GM06990 (cell line): Measurements from ENCODE around the gene L1TD1.
"Not testable (repeated sequence)": the region's sequence is repeated elsewhere in the genome, so short reads cannot be mapped to it uniquely, and the experiment has no call there.

Experiments used
- DNase-seq: peaks from one replicate; pipeline ENCODE4 v3.0.0-alpha.2; 2011; ENCODE audit not compliant: insufficient read length; ENCODE audit errors: extremely low read depth
- H3K27me3 ChIP-seq: replicated peaks from 2 replicates; pipeline ENCODE4 v1.6.0; 2011; ENCODE audit warnings: low read length; ENCODE audit not compliant: control insufficient read depth, insufficient read depth
- H3K36me3 ChIP-seq: 2 replicates; pipeline ENCODE4 v1.5.1; 2011; ENCODE audit warnings: low read length; ENCODE audit not compliant: control insufficient read depth, insufficient read depth
- H3K4me3 ChIP-seq: replicated peaks from 2 replicates; pipeline ENCODE4 v1.5.1; 2011; ENCODE audit warnings: low read depth, mild to moderate bottlenecking, control low read depth, low read length
- TF ChIP-seq, protein P1 (sequence below): IDR thresholded peaks from 2 replicates; pipeline ENCODE4 v1.5.1; 2011; ENCODE audit warnings: low read length, control low read depth, mild to moderate bottlenecking, inconsistent platforms; ENCODE audit not compliant: insufficient read depth, poor library complexity, severe bottlenecking

L1TD1 gene

GRCh38 chr1:62210960-62211359 lies 16.3 kb downstream of the L1TD1 start:
- TF ChIP-seq, protein P1, sequence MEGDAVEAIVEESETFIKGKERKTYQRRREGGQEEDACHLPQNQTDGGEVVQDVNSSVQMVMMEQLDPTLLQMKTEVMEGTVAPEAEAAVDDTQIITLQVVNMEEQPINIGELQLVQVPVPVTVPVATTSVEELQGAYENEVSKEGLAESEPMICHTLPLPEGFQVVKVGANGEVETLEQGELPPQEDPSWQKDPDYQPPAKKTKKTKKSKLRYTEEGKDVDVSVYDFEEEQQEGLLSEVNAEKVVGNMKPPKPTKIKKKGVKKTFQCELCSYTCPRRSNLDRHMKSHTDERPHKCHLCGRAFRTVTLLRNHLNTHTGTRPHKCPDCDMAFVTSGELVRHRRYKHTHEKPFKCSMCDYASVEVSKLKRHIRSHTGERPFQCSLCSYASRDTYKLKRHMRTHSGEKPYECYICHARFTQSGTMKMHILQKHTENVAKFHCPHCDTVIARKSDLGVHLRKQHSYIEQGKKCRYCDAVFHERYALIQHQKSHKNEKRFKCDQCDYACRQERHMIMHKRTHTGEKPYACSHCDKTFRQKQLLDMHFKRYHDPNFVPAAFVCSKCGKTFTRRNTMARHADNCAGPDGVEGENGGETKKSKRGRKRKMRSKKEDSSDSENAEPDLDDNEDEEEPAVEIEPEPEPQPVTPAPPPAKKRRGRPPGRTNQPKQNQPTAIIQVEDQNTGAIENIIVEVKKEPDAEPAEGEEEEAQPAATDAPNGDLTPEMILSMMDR: no peak
- Histone ChIP-seq H3K36me3 (no peaks in the 10 kb centered on the region), H3K4me3 (no peak overlapping the region), H3K27me3 (no peaks in the 10 kb centered on the region)
- DNase-seq: no peak

DNA sequence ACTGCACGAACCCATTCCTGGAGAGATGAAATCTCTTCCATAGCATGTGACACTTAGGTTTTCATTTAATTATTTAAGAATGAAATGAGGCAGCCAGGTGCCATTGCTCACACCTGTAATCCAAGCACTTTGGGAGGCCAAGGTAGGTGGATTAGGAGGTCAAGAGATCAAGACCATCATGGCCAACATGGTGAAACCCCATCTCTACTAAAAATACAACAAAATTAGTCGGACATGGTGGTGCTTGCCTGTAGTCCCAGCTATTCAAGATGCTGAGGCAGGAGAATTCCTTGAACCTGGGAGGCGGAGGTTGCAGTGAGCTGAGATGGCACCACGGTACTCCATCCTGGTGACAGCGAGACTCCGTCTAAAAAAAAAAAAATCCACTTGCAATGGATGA lies 17.8 kb downstream of the L1TD1 start:
- DNase-seq: no peak
- Histone ChIP-seq H3K36me3 (no peaks in the 10 kb centered on the region), H3K4me3 (no peak overlapping the region), H3K27me3 (no peaks in the 10 kb centered on the region)
- TF ChIP-seq, protein P1: no peak

GRCh38 chr1:62213075-62213914 lies 18.6 kb downstream of the L1TD1 start:
- Histone ChIP-seq H3K27me3 (no peaks in the 10 kb centered on the region), H3K4me3 (no peak overlapping the region), H3K36me3 (no peaks in the 10 kb centered on the region)
- DNase-seq: no peak
- TF ChIP-seq, protein P1: no peak

GRCh38 chr1:62218604-62219003 lies 24.0 kb downstream of the L1TD1 start:
- TF ChIP-seq, protein P1: no peak
- no peaks in the 10 kb centered on the region for H3K36me3 ChIP-seq
- DNase-seq: no peak
- no peak overlapping the region for H3K4me3 ChIP-seq
- H3K27me3 ChIP-seq: no peaks in the 10 kb centered on the region

DNA sequence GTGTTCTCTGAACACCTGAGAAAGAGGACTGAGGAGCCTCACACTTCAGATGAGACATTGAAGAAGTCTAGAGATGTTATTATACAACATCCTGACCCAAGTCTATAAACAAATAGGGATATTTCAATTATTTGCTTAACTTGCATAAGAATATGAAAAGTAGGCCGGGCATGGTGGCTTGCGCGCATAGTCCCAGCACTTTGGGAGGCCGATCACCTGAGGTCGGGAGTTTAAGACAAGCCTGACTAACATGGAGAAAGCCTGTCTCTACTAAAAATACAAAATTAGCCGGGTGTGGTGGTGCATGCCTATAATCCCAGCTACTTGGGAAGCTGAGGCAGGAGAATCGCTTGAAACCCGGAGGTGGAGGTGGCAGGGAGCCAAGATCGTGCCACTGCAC lies 25.8 kb downstream of the L1TD1 start:
- not testable (repeated sequence) for H3K4me3 ChIP-seq, H3K27me3 ChIP-seq, H3K36me3 ChIP-seq, DNase-seq

DNA sequence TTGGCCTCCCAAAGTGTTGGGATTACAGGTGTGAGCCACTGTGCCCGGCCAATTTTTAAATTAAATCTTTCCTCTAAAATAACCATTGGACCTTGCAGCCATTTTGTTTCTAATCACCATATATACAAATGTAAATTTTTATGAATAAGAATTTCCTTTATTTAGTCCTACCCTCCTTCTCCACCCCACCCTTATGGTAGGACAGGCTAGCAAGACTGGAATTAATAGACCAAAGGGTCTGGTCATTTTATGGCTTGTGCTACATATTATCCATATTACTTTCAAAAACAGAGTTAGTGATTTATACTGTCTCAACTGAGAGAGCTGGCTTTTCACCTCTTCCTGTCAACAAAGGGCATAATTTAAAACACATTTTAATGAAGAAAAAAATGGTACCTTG lies 26.5 kb downstream of the L1TD1 start:
- no peak for DNase-seq
- Histone ChIP-seq H3K4me3 (no peak overlapping the region), H3K27me3 (no peaks in the 10 kb centered on the region), H3K36me3 (no peaks in the 10 kb centered on the region)
- TF ChIP-seq, protein P1: no peak
